ENCODE data around the gene VEGFA. TPM values are rescaled to one million over a fixed set of nuclear protein-coding genes. Genes with fewer than 3 reads are reported as not detected.
"Not testable (repeated sequence)": the region's sequence is repeated elsewhere in the genome, so short reads cannot be mapped to it uniquely, and the experiment has no call there.

The VEGFA gene
- total RNA-seq, 2 experiments from 2014 or later = 93.7 to 104 TPM

GRCh38 chr6:43814111-43814510 lies 44.1 kb downstream of the VEGFA start:
- TF ChIP-seq, protein P1, sequence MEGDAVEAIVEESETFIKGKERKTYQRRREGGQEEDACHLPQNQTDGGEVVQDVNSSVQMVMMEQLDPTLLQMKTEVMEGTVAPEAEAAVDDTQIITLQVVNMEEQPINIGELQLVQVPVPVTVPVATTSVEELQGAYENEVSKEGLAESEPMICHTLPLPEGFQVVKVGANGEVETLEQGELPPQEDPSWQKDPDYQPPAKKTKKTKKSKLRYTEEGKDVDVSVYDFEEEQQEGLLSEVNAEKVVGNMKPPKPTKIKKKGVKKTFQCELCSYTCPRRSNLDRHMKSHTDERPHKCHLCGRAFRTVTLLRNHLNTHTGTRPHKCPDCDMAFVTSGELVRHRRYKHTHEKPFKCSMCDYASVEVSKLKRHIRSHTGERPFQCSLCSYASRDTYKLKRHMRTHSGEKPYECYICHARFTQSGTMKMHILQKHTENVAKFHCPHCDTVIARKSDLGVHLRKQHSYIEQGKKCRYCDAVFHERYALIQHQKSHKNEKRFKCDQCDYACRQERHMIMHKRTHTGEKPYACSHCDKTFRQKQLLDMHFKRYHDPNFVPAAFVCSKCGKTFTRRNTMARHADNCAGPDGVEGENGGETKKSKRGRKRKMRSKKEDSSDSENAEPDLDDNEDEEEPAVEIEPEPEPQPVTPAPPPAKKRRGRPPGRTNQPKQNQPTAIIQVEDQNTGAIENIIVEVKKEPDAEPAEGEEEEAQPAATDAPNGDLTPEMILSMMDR (IDR thresholded peaks at IDR 0.05) = no peak
- H3K4me1 Mint-ChIP-seq (ENCODE audit: low read depth) = peaks cover 20% of the 10 kb centered on the region
- DNase-seq = no peak
- ATAC-seq = no peak
- H3K27ac Mint-ChIP-seq = no peak overlapping the region
- no peaks in the 10 kb centered on the region for H3K36me3 Mint-ChIP-seq (ENCODE audit: low read depth)
- intact Hi-C loops (cut with micrococcal nuclease) = no loop called here
- POLR2A ChIA-PET = no interaction called here
- no peaks in the 10 kb centered on the region for H3K9me3 Mint-ChIP-seq
- CTCF ChIA-PET = interaction anchor here (1.0 kb wide), 1 partner anchor 147 kb away, joined by 3 read pairs; no protein-coding TSS in a partner anchor
- no peak overlapping the region for H3K4me3 Mint-ChIP-seq
- H3K27me3 Mint-ChIP-seq = no peaks in the 10 kb centered on the region

DNA sequence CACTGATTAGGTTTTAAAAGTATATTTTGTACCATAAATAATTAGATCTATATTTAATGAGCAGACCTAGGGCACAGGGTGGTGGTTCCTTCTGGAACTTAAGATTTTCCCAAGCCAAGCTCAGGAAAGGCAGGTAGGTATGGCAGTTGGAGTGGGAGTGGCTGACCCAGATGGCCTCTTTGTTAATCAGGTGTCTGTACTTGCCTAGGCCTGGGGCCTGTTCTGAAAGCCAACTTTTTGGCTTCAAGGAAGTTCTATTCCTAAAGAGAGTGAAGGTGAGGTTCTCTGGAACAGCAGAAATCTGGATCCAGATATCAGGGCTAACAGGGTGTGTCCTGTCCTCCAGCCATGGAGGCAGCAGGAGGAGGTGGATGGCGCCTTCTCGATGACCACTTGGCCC lies 44.9 kb downstream of the VEGFA start:
- H3K9me3 Mint-ChIP-seq = no peaks in the 10 kb centered on the region
- ChIA-PET CTCF (interaction anchor here (1.0 to 1.6 kb wide), 3 partner anchors 13 to 147 kb away, joined by 3 read pairs; no protein-coding TSS in a partner anchor), POLR2A (no interaction called here)
- DNase-seq = no peak
- no peak overlapping the region for H3K4me3 Mint-ChIP-seq
- no peaks in the 10 kb centered on the region for H3K36me3 Mint-ChIP-seq (ENCODE audit: low read depth)
- H3K4me1 Mint-ChIP-seq (ENCODE audit: low read depth) = peaks cover 20% of the 10 kb centered on the region
- no peak overlapping the region for H3K27ac Mint-ChIP-seq
- no peaks in the 10 kb centered on the region for H3K27me3 Mint-ChIP-seq
- intact Hi-C loops (cut with micrococcal nuclease) = no loop called here
- no peak for ATAC-seq
- TF ChIP-seq, protein P1 (IDR thresholded peaks at IDR 0.05) = no peak

DNA sequence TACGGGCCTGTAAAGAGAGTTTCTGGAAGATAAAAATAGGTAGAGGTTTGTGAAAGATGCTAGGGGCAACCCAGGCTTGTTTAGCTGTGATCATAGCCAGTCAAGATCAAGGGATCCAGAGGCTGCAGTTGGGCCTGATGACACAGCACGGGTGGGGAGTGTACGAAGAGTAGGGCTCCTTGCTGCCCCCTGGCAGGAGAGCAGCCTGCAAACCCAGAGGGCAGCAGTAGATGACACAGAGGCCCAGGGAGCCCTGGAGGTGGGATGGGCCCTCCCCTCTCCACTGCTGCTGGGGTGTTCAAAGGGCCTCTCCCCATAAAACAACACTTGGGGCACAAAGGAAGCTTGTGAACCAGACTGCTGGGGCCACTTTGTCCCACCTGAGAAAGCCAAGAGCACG lies 47.2 kb downstream of the VEGFA start:
- DNase-seq (peak; percentile 71), ATAC-seq (peak; percentile 82)
- Mint-ChIP-seq H3K36me3 (ENCODE audit: low read depth) (no peaks in the 10 kb centered on the region), H3K4me1 (ENCODE audit: low read depth) (peaks cover 11% of the 10 kb centered on the region), H3K4me3 (no peak overlapping the region), H3K27ac (no peak overlapping the region), H3K9me3 (no peaks in the 10 kb centered on the region), H3K27me3 (peaks cover 5% of the 10 kb centered on the region)
- POLR2A ChIA-PET = no interaction called here
- intact Hi-C loops (cut with micrococcal nuclease) = no loop called here
- TF ChIP-seq, protein P1 (IDR thresholded peaks at IDR 0.05) = no peak
- CTCF ChIA-PET = interaction anchor here (0.7 to 2.1 kb wide), 6 partner anchors 23 to 261 kb away, joined by 3 to 9 read pairs (median 4); partner anchors contain the start of gene VEGFA

GRCh38 chr6:43818973-43819372 lies 49.0 kb downstream of the VEGFA start:
- intact Hi-C loops (cut with micrococcal nuclease); POLR2A ChIA-PET; ATAC-seq; DNase-seq; H3K27ac Mint-ChIP-seq; H3K4me1 Mint-ChIP-seq (ENCODE audit: low read depth); H3K27me3 Mint-ChIP-seq; H3K4me3 Mint-ChIP-seq; H3K36me3 Mint-ChIP-seq (ENCODE audit: low read depth); H3K9me3 Mint-ChIP-seq: not testable (repeated sequence)
- CTCF ChIA-PET = interaction anchor here (1.2 kb wide), 1 partner anchor 94 kb away, joined by 5 read pairs; no protein-coding TSS in a partner anchor

- DNase-seq = no peak
- no peak for ATAC-seq
- ChIA-PET CTCF (interaction anchor here (1.2 kb wide), 1 partner anchor 95 kb away, joined by 5 read pairs; no protein-coding TSS in a partner anchor), POLR2A (interaction anchor here (0.8 kb wide), 1 partner anchor 80 kb away, joined by 3 read pairs; no protein-coding TSS in a partner anchor)
- Mint-ChIP-seq H3K9me3 (no peaks in the 10 kb centered on the region), H3K27ac (no peak overlapping the region), H3K4me3 (no peak overlapping the region), H3K27me3 (peaks cover 5% of the 10 kb centered on the region), H3K36me3 (ENCODE audit: low read depth) (no peaks in the 10 kb centered on the region), H3K4me1 (ENCODE audit: low read depth) (no peaks in the 10 kb centered on the region)
- TF ChIP-seq, protein P1 (IDR thresholded peaks at IDR 0.05) = no peak
- intact Hi-C loops (cut with micrococcal nuclease) = no loop called here
Observed at GRCh38 chr6:43819958-43820357, 49.9 kb downstream of the VEGFA start.
